ENCODE measurements around the gene PMM1. TPM values are rescaled to one million over a fixed set of nuclear protein-coding genes. Genes with fewer than 3 reads are reported as not detected.

PMM1 gene
- total and polyA plus RNA-seq, 2 experiments from 2014 or later, result 29.4 to 78.2 TPM

DNA sequence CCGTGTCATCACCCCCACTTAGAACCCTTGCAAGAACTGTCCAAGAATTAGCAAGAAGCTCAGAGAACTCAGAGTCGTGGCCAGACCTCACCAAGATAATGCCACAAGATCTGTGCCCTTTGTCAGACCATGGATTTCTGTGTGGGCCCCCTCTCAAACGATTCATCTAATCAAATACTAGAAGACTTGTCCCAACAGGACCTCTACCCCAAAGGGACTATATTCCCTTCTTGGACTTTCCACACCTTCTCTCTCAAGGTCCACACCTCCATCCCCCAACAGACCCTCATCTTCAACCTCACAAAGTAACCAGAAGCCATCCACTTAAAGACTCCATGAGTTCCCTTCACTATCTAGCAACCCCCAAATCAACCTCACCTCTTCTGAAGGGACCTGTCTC is 48.2 kb downstream of the PMM1 start:
- Histone ChIP-seq H3K9me2 (ENCODE audit: insufficient read depth) (no peaks in the 10 kb centered on the region), H3K27me3 (replicated peaks; ENCODE audit: insufficient read depth) (no peaks in the 10 kb centered on the region), H3K9me3 (ENCODE audit: low read depth) (no peaks in the 10 kb centered on the region), H3K27ac (no peak overlapping the region), H3K9ac (no peak overlapping the region), H3K79me2 (ENCODE audit: insufficient read depth) (peaks cover 79% of the 10 kb centered on the region), H3K4me2 (ENCODE audit: unreplicated experiment) (peak overlapping the region; percentile 45), H2AFZ (no peak overlapping the region), H3K4me3 (no peak overlapping the region), H3K4me1 (ENCODE audit: insufficient read depth) (peaks cover 17% of the 10 kb centered on the region), H3F3A (ENCODE audit: insufficient read depth) (0 out of 2 replicates have a peak, but pooled peaks cover 4% of the 10 kb centered on the region), H4K20me1 (ENCODE audit: insufficient read depth) (no peaks in the 10 kb centered on the region), H3K36me3 (ENCODE audit: low read depth) (no peaks in the 10 kb centered on the region)
- no peak for DNase-seq
- 63 to 79% methylated on average over 3 of the region's 3 CpGs for WGBS, 2 experiments (ENCODE audit: low coverage in 1 of 2, low lambda C conversion rate in 2 of 2, missing lambda C conversion rate in 2 of 2)
- in situ Hi-C loops (cut with MboI), result no loop called here
- TF ChIP-seq EZH2phosphoT487 (IDR thresholded peaks at IDR 0.05; ENCODE audit: insufficient read depth, low read depth) (no peak), EZH2 (IDR thresholded peaks at IDR 0.05; ENCODE audit: insufficient read depth, poor library complexity, severe bottlenecking) (no peak)

DNA sequence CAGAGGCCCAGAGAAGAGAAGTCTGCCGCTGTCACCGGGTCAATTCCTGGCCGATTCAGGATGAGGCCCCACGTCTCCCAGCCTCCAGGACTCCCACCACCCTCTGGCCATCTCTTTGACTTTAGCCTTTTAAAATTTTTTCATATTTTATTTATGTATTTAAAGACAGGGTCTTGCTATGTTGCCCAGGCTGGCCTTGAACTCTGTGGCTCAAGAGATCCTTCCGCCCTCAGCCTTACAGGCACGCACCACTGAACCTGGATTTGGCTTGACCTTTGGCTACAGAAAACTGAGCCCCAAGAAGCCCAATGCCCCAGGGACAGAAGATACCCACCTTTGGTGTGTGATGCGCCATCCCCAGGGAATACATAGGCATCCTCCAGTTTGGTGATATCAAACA is 49.3 kb downstream of the PMM1 start:
- H3K9me3 ChIP-seq (ENCODE audit: low read depth), result no peaks in the 10 kb centered on the region
- H4K20me1 ChIP-seq (ENCODE audit: insufficient read depth), result no peaks in the 10 kb centered on the region
- TF ChIP-seq EZH2phosphoT487 (IDR thresholded peaks at IDR 0.05; ENCODE audit: insufficient read depth, low read depth) (no peak), EZH2 (IDR thresholded peaks at IDR 0.05; ENCODE audit: insufficient read depth, poor library complexity, severe bottlenecking) (no peak)
- no peak for DNase-seq
- H3K36me3 ChIP-seq (ENCODE audit: low read depth), result no peaks in the 10 kb centered on the region
- no peaks in the 10 kb centered on the region for H3K9me2 ChIP-seq (ENCODE audit: insufficient read depth)
- H3K79me2 ChIP-seq (ENCODE audit: insufficient read depth), result peaks cover 87% of the 10 kb centered on the region
- 0 out of 2 replicates have a peak, but pooled peaks cover 4% of the 10 kb centered on the region for H3F3A ChIP-seq (ENCODE audit: insufficient read depth)
- in situ Hi-C loops (cut with MboI), result no loop called here
- H3K27me3 ChIP-seq (replicated peaks; ENCODE audit: insufficient read depth), result no peaks in the 10 kb centered on the region
- H3K9ac ChIP-seq, result no peak overlapping the region
- 93 to 94% methylated on average over 7 of the region's 7 CpGs for WGBS, 2 experiments (ENCODE audit: low coverage in 1 of 2, low lambda C conversion rate in 2 of 2, missing lambda C conversion rate in 2 of 2)
- no peak overlapping the region for H3K4me3 ChIP-seq
- no peak overlapping the region for H3K4me2 ChIP-seq (ENCODE audit: unreplicated experiment)
- H3K4me1 ChIP-seq (ENCODE audit: insufficient read depth), result peaks cover 17% of the 10 kb centered on the region
- H2AFZ ChIP-seq, result no peak overlapping the region
- no peak overlapping the region for H3K27ac ChIP-seq

DNA sequence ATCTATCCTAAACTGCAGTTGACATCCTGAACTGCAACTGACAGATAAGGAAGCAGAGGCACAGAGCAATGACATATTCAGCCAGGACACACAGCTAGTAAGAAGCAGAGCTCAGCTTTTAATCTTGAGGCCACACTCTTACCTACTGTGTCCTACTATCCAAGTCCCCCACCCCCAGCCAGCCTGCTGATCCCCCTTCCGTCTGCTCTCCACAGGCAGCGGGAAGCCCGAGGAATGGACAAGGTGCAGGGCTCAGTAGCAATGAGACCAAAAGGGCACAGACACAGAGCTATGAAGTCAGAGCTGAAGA is 49.7 kb downstream of the PMM1 start:
- Histone ChIP-seq H4K20me1 (ENCODE audit: insufficient read depth) (no peaks in the 10 kb centered on the region), H3K36me3 (ENCODE audit: low read depth) (no peaks in the 10 kb centered on the region), H3K27me3 (replicated peaks; ENCODE audit: insufficient read depth) (no peaks in the 10 kb centered on the region), H2AFZ (no peak overlapping the region), H3K4me1 (ENCODE audit: insufficient read depth) (peaks cover 14% of the 10 kb centered on the region), H3K79me2 (ENCODE audit: insufficient read depth) (peaks cover 90% of the 10 kb centered on the region), H3F3A (ENCODE audit: insufficient read depth) (0 out of 2 replicates have a peak, but pooled peaks cover 4% of the 10 kb centered on the region), H3K27ac (no peak overlapping the region), H3K9me3 (ENCODE audit: low read depth) (no peaks in the 10 kb centered on the region), H3K4me2 (ENCODE audit: unreplicated experiment) (no peak overlapping the region), H3K9me2 (ENCODE audit: insufficient read depth) (no peaks in the 10 kb centered on the region), H3K4me3 (no peak overlapping the region), H3K9ac (no peak overlapping the region)
- no peak for DNase-seq
- in situ Hi-C loops (cut with MboI), result no loop called here
- no peak for TF ChIP-seq EZH2 (IDR thresholded peaks at IDR 0.05; ENCODE audit: insufficient read depth, poor library complexity, severe bottlenecking)
- no peak for TF ChIP-seq EZH2phosphoT487 (IDR thresholded peaks at IDR 0.05; ENCODE audit: insufficient read depth, low read depth)
- 90 to 92% methylated on average over 3 of the region's 3 CpGs for WGBS, 2 experiments (ENCODE audit: low coverage in 1 of 2, low lambda C conversion rate in 2 of 2, missing lambda C conversion rate in 2 of 2)

DNA sequence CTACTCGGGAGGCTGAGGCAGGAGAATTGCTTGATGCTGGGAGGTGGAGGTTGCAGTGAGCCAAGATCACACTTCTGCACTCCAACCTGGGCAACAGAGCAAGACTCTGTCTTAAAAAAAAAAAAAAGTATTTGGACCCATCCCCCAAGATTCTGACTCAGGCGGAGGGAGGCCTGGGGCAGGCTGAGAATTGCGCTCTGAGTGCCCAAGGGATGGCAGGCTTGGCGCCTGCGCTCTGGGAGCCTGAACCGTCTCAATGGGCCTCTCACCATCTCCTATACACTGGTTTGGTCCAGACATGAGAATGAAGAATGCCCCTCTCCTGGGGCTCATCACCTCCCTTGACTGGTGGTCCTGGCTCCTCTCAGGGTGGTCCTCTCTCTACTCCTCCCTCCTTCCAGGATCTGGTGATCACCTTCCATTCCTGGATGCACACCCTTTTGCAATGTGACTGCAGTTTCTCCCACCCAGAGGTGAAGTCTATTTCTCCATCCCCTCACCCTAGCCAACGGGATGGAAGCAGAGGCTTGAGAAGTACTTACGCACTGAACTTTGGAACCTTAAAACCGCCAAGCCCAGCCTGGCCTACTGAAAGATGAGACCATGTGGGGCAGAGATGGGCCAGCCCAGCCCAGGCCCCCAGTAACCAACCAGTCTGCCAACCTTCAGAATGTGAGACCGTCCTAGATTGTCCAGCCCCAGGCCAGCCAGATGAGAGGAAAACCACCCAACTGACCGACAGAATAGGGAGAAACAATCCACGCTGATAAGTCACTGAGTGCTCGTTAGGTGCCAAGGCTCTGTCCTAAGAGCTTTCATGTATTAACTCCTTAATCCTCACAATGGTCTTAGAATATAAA is 50.3 kb downstream of the PMM1 start:
- Histone ChIP-seq H3K4me1 (ENCODE audit: insufficient read depth) (peaks cover 10% of the 10 kb centered on the region), H3K9ac (no peak overlapping the region), H3K36me3 (ENCODE audit: low read depth) (no peaks in the 10 kb centered on the region), H3K27me3 (replicated peaks; ENCODE audit: insufficient read depth) (no peaks in the 10 kb centered on the region), H3F3A (ENCODE audit: insufficient read depth) (0 out of 2 replicates have a peak, but pooled peaks cover 4% of the 10 kb centered on the region), H3K9me2 (ENCODE audit: insufficient read depth) (no peaks in the 10 kb centered on the region), H3K4me2 (ENCODE audit: unreplicated experiment) (no peak overlapping the region), H3K27ac (no peak overlapping the region), H3K79me2 (ENCODE audit: insufficient read depth) (peaks cover 90% of the 10 kb centered on the region), H2AFZ (no peak overlapping the region), H3K4me3 (no peak overlapping the region), H4K20me1 (ENCODE audit: insufficient read depth) (no peaks in the 10 kb centered on the region), H3K9me3 (ENCODE audit: low read depth) (no peaks in the 10 kb centered on the region)
- in situ Hi-C loops (cut with MboI), result no loop called here
- 78 to 83% methylated on average over 13 of the region's 13 CpGs for WGBS, 2 experiments (ENCODE audit: low coverage in 1 of 2, low lambda C conversion rate in 2 of 2, missing lambda C conversion rate in 2 of 2)
- TF ChIP-seq EZH2phosphoT487 (IDR thresholded peaks at IDR 0.05; ENCODE audit: insufficient read depth, low read depth) (no peak), EZH2 (IDR thresholded peaks at IDR 0.05; ENCODE audit: insufficient read depth, poor library complexity, severe bottlenecking) (no peak)
- peak; percentile 33 for DNase-seq

All from GM23248 (cell line).